ENCODE data around the gene CD58. TPM values are rescaled to one million over a fixed set of nuclear protein-coding genes. Genes with fewer than 3 reads are reported as not detected.

Gene CD58
- total RNA-seq, 1 experiment from 2014 or later: 18.9 TPM

GRCh38 chr1:116483481-116484309 lies 87.1 kb downstream of the CD58 start:
- CTCF ChIA-PET: interaction anchor here (1.6 kb wide), 1 partner anchor 16 kb away, joined by 3 read pairs; no protein-coding TSS in a partner anchor
- no peaks in the 10 kb centered on the region for H3K27me3 Mint-ChIP-seq (ENCODE audit: unreplicated experiment)

DNA sequence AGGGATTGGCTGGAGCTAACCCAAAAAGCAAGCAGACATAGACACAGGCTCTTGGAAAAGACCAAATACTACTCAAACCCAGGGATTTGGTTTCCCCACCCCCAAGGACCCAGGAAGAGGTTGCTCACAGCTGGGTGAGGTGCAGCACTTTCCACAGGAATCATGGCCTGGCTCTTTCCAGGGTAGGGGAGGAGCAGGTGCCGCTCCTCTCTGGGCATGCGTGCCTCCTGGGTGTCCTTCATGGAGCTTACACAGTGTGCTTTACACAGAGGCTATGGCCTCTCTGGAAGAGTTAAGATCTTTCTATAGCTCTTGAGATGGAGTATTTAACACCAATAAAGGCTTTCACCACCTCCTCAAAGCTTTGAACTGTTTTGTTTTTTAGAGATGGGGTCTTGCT lies 88.3 kb downstream of the CD58 start:
- no peak overlapping the region for H3K27ac Mint-ChIP-seq (ENCODE audit: unreplicated experiment)
- no TSS peak for BruUV-seq (replicated peaks)
- CTCF ChIA-PET: no interaction called here
- no peaks in the 10 kb centered on the region for H3K27me3 Mint-ChIP-seq (ENCODE audit: unreplicated experiment)
- TF ChIP-seq, protein P1, sequence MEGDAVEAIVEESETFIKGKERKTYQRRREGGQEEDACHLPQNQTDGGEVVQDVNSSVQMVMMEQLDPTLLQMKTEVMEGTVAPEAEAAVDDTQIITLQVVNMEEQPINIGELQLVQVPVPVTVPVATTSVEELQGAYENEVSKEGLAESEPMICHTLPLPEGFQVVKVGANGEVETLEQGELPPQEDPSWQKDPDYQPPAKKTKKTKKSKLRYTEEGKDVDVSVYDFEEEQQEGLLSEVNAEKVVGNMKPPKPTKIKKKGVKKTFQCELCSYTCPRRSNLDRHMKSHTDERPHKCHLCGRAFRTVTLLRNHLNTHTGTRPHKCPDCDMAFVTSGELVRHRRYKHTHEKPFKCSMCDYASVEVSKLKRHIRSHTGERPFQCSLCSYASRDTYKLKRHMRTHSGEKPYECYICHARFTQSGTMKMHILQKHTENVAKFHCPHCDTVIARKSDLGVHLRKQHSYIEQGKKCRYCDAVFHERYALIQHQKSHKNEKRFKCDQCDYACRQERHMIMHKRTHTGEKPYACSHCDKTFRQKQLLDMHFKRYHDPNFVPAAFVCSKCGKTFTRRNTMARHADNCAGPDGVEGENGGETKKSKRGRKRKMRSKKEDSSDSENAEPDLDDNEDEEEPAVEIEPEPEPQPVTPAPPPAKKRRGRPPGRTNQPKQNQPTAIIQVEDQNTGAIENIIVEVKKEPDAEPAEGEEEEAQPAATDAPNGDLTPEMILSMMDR (IDR thresholded peaks at IDR 0.05; ENCODE audit: unreplicated experiment): no peak
- intact Hi-C loops (cut with micrococcal nuclease; ENCODE audit: unreplicated experiment): no loop called here
- H3K4me3 Mint-ChIP-seq (ENCODE audit: low read depth, unreplicated experiment): no peak overlapping the region
- H3K9me3 Mint-ChIP-seq (ENCODE audit: low read depth, unreplicated experiment): no peaks in the 10 kb centered on the region
- peaks cover 5% of the 10 kb centered on the region for H3K36me3 Mint-ChIP-seq (ENCODE audit: insufficient read depth, unreplicated experiment)
- no peak for DNase-seq
- peaks cover 2% of the 10 kb centered on the region for H3K4me1 Mint-ChIP-seq (ENCODE audit: low read depth, unreplicated experiment)

More at GRCh38 chr1:116483481-116484309, 87.1 kb downstream of the CD58 start:
- intact Hi-C loops (cut with micrococcal nuclease; ENCODE audit: unreplicated experiment): no loop called here
- H3K9me3 Mint-ChIP-seq (ENCODE audit: low read depth, unreplicated experiment): no peaks in the 10 kb centered on the region
- H3K4me3 Mint-ChIP-seq (ENCODE audit: low read depth, unreplicated experiment): no peak overlapping the region
- peaks cover 11% of the 10 kb centered on the region for H3K4me1 Mint-ChIP-seq (ENCODE audit: low read depth, unreplicated experiment)
- DNase-seq: no peak
- peaks cover 11% of the 10 kb centered on the region for H3K36me3 Mint-ChIP-seq (ENCODE audit: insufficient read depth, unreplicated experiment)
- BruUV-seq (replicated peaks): no TSS peak
- TF ChIP-seq, protein P1 (IDR thresholded peaks at IDR 0.05; ENCODE audit: unreplicated experiment): no peak
- H3K27ac Mint-ChIP-seq (ENCODE audit: unreplicated experiment): no peak overlapping the region

- CTCF ChIA-PET: no interaction called here
- no peak for DNase-seq
- no peaks in the 10 kb centered on the region for H3K27me3 Mint-ChIP-seq (ENCODE audit: unreplicated experiment)
- H3K4me3 Mint-ChIP-seq (ENCODE audit: low read depth, unreplicated experiment): no peak overlapping the region
- TF ChIP-seq, protein P1 (IDR thresholded peaks at IDR 0.05; ENCODE audit: unreplicated experiment): no peak
- intact Hi-C loops (cut with micrococcal nuclease; ENCODE audit: unreplicated experiment): no loop called here
- H3K9me3 Mint-ChIP-seq (ENCODE audit: low read depth, unreplicated experiment): no peaks in the 10 kb centered on the region
- peaks cover 5% of the 10 kb centered on the region for H3K36me3 Mint-ChIP-seq (ENCODE audit: insufficient read depth, unreplicated experiment)
- no peak overlapping the region for H3K27ac Mint-ChIP-seq (ENCODE audit: unreplicated experiment)
- H3K4me1 Mint-ChIP-seq (ENCODE audit: low read depth, unreplicated experiment): no peaks in the 10 kb centered on the region
- no TSS peak for BruUV-seq (replicated peaks)
These were observed 88.9 kb downstream of the CD58 start for GRCh38 chr1:116481934-116482333.

- no peaks in the 10 kb centered on the region for H3K9me3 Mint-ChIP-seq (ENCODE audit: low read depth, unreplicated experiment)
- CTCF ChIA-PET: no interaction called here
- H3K4me1 Mint-ChIP-seq (ENCODE audit: low read depth, unreplicated experiment): peaks cover 13% of the 10 kb centered on the region
- H3K36me3 Mint-ChIP-seq (ENCODE audit: insufficient read depth, unreplicated experiment): peaks cover 7% of the 10 kb centered on the region
- no TSS peak for BruUV-seq (replicated peaks)
- DNase-seq: no peak
- H3K27ac Mint-ChIP-seq (ENCODE audit: unreplicated experiment): no peak overlapping the region
- no peak overlapping the region for H3K4me3 Mint-ChIP-seq (ENCODE audit: low read depth, unreplicated experiment)
- intact Hi-C loops (cut with micrococcal nuclease; ENCODE audit: unreplicated experiment): no loop called here
- no peaks in the 10 kb centered on the region for H3K27me3 Mint-ChIP-seq (ENCODE audit: unreplicated experiment)
- TF ChIP-seq, protein P1 (IDR thresholded peaks at IDR 0.05; ENCODE audit: unreplicated experiment): no peak
These were observed 92.2 kb downstream of the CD58 start for GRCh38 chr1:116478621-116479020.

All from Calu3 (cell line).